Common myeloid progenitor, CD34-positive (primary cell): Measurements from ENCODE around the gene IGSF22.

Experiments used
- CTCF ChIA-PET: fragments of 350-600 bp; sonication (Branson Sonifier 250); formaldehyde crosslinking; loops from one replicate; lab custom pipeline; 2021; ENCODE audit warnings: antibody characterized with exemption; lab: Charles Lee
- POLR2A ChIA-PET: fragments of 350-600 bp; sonication (Branson Sonifier 250); formaldehyde crosslinking; loops from one replicate; lab custom pipeline; 2021; ENCODE audit warnings: antibody characterized with exemption; lab: Charles Lee
- DNase-seq, 3 donors: peaks; one replicate each; pipeline versions ENCODE4 v3.0.0 to v3.0.0-alpha.2; 2013
- H3K27ac ChIP-seq, 2 experiments: 1 replicate in 1 of 2; 2 replicates in 1 of 2; pipeline ENCODE4 v1.7.0; 2013; ENCODE audit warnings: inconsistent platforms in 2 of 2, low read length in 2 of 2, mild to moderate bottlenecking in 2 of 2, low read depth in 1 of 2, moderate library complexity in 1 of 2; ENCODE audit not compliant: severe bottlenecking in 2 of 2, insufficient read depth in 1 of 2, poor library complexity in 1 of 2
- H3K27me3 ChIP-seq, 5 experiments: replicated peaks in 2 of 5; 1 replicate in 3 of 5; 2 replicates in 2 of 5; pipeline versions ENCODE4 v1.6.1 to v1.7.0; 2013; ENCODE audit warnings: low read length in 4 of 5, mild to moderate bottlenecking in 2 of 5, moderate library complexity in 2 of 5, inconsistent platforms in 1 of 5; ENCODE audit not compliant: insufficient read depth in 5 of 5, control insufficient read depth in 4 of 5
- H3K36me3 ChIP-seq, 4 experiments: 1 replicate in 2 of 4; 2 replicates in 2 of 4; pipeline versions ENCODE4 v1.6.1 to v1.7.0; 2013; ENCODE audit warnings: low read length in 3 of 4, control low read depth in 1 of 4, mild to moderate bottlenecking in 1 of 4; ENCODE audit not compliant: control insufficient read depth in 4 of 4, insufficient read depth in 4 of 4
- H3K4me1 ChIP-seq, 4 experiments: 1 replicate in 3 of 4; 2 replicates in 1 of 4; pipeline versions ENCODE4 v1.6.1 to v1.7.1; 2013; ENCODE audit warnings: low read length in 3 of 4, mild to moderate bottlenecking in 3 of 4, control low read depth in 1 of 4, inconsistent platforms in 1 of 4, moderate library complexity in 1 of 4; ENCODE audit not compliant: control insufficient read depth in 4 of 4, insufficient read depth in 4 of 4; ENCODE audit errors: control extremely low read depth in 1 of 4
- H3K4me3 ChIP-seq, 7 experiments: 1 replicate in 4 of 7; 2 replicates in 3 of 7; pipeline versions ENCODE4 v1.5.1 to v1.7.0; 2013; ENCODE audit warnings: mild to moderate bottlenecking in 7 of 7, low read length in 6 of 7, moderate library complexity in 6 of 7, inconsistent platforms in 2 of 7, low read depth in 2 of 7, control low read depth in 1 of 7; ENCODE audit not compliant: insufficient read depth in 4 of 7, control insufficient read depth in 1 of 7; ENCODE audit errors: extremely low read depth in 1 of 7
- H3K9me3 ChIP-seq, 5 experiments: 1 replicate in 4 of 5; 2 replicates in 1 of 5; pipeline versions ENCODE4 v1.6.1 to v1.7.1; 2013; ENCODE audit warnings: low read length in 4 of 5, mild to moderate bottlenecking in 2 of 5, inconsistent platforms in 1 of 5, low read depth in 1 of 5, moderate library complexity in 1 of 5; ENCODE audit not compliant: control insufficient read depth in 4 of 5, insufficient read depth in 2 of 5; ENCODE audit errors: control extremely low read depth in 1 of 5
- WGBS: methylation state at CpG from one replicate; pipeline ENCODE4 v1.1.5; 2013; ENCODE audit not compliant: insufficient coverage; 5-methylcytosine and 5-hydroxymethylcytosine counted together

The IGSF22 gene

DNA sequence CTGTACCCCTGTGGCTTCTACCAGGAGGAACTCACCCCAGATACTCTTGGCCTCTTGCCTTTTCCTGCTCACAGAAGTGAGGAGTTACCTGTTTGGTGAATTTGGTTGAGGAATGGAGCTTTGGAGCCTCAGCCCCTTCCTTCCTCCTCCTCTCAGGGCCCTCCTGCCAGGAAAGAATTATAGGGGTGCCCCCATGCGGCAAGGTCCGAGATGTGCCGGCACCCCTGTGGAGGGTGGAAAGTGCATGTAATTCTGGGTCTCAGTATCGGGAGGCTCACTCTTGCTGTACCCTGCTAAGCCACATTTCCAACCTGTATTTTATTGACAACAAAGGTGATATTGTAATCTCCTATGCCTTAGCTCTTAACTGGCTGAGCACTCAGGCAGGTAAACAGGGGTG lies 13.7 kb upstream of the IGSF22 start:
- Histone ChIP-seq H3K36me3 (no peaks in the 10 kb centered on the region), H3K4me1 (no peaks in the 10 kb centered on the region), H3K27me3 (peaks cover 0 to 2% (median 0%) of the 10 kb centered on the region in 5 experiments), H3K4me3 (no peak overlapping the region), H3K27ac (no peak overlapping the region), H3K9me3 (no peaks in the 10 kb centered on the region)
- POLR2A ChIA-PET: no interaction called here
- no peak for DNase-seq
- no CpG with 5 or more reads among the region's 4 CpGs for WGBS
- CTCF ChIA-PET: interaction anchor here (0.9 to 7.1 kb wide), 6 partner anchors 10 to 199 kb away, joined by 4 to 58 read pairs (median 10); no protein-coding TSS in a partner anchor

DNA sequence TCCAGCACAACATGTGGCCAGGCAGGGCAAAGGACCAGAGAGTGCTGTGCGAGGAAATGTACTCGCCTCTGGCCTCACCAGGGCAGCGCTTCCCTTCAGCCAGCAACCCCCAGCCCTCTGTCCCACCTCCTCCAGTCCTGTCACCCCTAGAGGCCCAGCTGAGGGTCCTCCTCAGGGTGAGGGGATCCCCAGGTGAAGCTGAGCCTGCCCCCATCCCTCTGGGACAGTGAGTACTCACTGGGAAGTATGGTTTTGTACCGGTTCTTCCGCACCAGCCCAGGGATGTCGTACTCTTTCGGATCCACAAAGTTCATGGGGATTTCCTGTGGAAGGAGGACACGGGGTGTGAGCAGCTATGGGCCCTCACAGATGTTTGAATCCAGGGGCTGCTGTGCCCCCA lies 11.7 kb upstream of the IGSF22 start:
- Histone ChIP-seq H3K27me3 (peaks cover 0 to 2% (median 0%) of the 10 kb centered on the region in 5 experiments), H3K4me3 (no peak overlapping the region), H3K4me1 (no peaks in the 10 kb centered on the region), H3K27ac (no peak overlapping the region), H3K9me3 (no peaks in the 10 kb centered on the region), H3K36me3 (no peaks in the 10 kb centered on the region)
- ChIA-PET CTCF (interaction anchor here (1.0 to 7.1 kb wide), 7 partner anchors 8 to 198 kb away, joined by 3 to 58 read pairs (median 3); no protein-coding TSS in a partner anchor), POLR2A (no interaction called here)
- 98% methylated on average over 8 of the region's 8 CpGs for WGBS
- DNase-seq: no peak

DNA sequence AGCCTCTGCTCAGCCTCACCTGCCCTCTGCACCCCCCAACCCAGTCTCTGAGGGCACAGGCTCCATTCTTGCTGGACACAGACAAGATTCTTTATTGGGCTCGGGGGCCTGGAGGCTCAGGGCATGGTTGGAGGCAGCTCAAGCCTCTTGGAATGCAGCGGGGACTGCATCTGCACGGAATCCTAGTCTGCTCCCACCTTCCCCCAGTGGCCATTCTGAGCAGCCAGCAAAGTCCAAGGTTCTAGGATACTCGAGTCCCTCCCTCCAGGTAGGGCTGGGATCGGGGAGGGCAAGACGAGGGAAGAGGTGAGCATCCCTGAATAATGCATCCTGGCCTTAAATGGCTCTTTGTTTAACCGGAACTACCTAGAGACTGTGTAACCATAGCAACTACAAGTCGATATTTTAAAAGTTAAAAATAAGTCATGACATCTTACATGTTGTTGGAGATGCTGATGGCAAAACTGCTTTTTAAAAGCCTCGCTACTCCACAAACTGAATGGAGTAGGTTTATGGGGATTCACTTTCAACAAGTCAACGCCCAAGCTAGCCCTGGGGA lies 10.7 kb upstream of the IGSF22 start:
- ChIA-PET POLR2A (no interaction called here), CTCF (interaction anchor here (1.0 to 7.1 kb wide), 7 partner anchors 7 to 197 kb away, joined by 3 to 58 read pairs (median 3); no protein-coding TSS in a partner anchor)
- peaks cover 0 to 2% (median 0%) of the 10 kb centered on the region in 5 experiments for H3K27me3 ChIP-seq

DNA sequence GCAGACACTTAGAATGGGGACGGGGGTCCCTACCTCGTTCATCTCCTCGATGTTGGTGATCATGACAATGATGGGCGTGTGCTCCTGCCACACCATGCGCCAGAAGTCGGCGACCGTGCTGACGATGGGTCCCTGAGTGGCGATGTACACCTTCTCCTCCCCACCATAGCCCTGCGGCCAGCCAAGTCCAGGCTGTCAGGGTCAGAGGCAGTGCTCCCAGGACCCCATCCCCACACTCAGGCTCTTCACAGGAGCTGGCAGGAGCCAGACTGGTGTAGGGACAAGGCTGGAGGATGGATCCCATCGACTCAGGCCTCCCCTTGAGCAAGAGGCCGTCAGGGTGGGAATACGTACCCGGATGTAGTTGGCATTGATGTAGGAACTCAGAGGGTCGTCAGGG lies 7.2 kb upstream of the IGSF22 start:
- 97% methylated on average over 14 of the region's 16 CpGs for WGBS
- no peaks in the 10 kb centered on the region for H3K36me3 ChIP-seq
- no peak for DNase-seq
- peaks cover 0 to 2% (median 0%) of the 10 kb centered on the region in 5 experiments for H3K27me3 ChIP-seq
- no peaks in the 10 kb centered on the region for H3K9me3 ChIP-seq
- peaks cover 2 to 8% (median 7%) of the 10 kb centered on the region in 4 experiments for H3K4me1 ChIP-seq
- H3K27ac ChIP-seq: no peak overlapping the region
- CTCF ChIA-PET: interaction anchor here (1.1 to 6.5 kb wide), 6 partner anchors 9 to 618 kb away, joined by 3 to 50 read pairs (median 8); no protein-coding TSS in a partner anchor
- POLR2A ChIA-PET: no interaction called here
- H3K4me3 ChIP-seq: no peak overlapping the region

More for the DNA sequence above, 10.7 kb upstream of the IGSF22 start:
- Histone ChIP-seq H3K27ac (no peak overlapping the region), H3K4me1 (peaks cover 1 to 2% (median 2%) of the 10 kb centered on the region in 4 experiments), H3K9me3 (no peaks in the 10 kb centered on the region), H3K4me3 (no peak overlapping the region), H3K36me3 (no peaks in the 10 kb centered on the region)
- no peak for DNase-seq
- 100% methylated on average over 5 of the region's 10 CpGs for WGBS

DNA sequence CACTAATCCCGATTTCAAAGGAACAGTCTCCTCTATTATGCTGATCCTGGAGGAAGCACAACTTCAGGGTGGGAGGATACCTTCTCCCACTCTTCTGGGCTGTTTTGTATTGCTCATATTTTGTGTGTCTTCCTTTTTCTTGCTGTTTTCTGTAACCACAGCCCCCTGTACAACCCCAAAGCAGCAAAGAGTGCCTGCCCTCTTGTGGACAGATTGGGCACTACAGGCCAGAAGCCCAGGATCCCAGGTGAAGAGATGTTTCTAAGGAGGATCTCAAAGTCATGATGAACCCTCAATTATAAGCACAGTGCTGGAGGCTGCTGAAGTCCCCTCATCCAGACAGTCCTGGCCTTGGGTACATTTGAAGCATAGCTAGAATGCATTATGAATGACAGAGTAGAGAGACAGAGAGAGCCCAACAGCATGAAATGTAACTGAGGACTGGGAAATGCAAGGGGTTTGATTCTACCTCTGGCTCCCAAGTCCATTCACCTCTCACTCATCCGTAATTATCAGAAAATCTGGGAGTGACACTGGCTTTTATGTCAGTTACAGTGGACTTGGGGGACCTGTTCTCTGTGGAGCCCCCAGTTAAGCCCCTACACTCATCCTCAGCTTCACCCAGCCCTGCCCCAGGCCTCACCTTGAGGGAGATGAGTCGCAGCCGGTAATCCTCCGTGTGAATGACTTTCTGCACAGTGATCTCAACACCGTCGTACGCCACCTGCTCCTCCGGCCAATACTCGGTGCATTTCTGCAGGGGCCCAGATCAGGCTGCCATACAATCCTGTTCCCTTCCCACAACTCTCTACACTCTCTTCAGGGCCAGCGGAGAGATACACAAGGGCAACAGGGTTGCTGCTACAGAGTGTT lies 6.2 kb upstream of the IGSF22 start:
- CTCF ChIA-PET: interaction anchor here (0.7 to 6.5 kb wide), 16 partner anchors 8 to 488 kb away, joined by 3 to 58 read pairs (median 5); no protein-coding TSS in a partner anchor
- Histone ChIP-seq H3K4me1 (peaks cover 2 to 15% (median 7%) of the 10 kb centered on the region in 4 experiments), H3K36me3 (no peaks in the 10 kb centered on the region), H3K27me3 (no peaks in the 10 kb centered on the region), H3K9me3 (no peaks in the 10 kb centered on the region), H3K4me3 (no peak overlapping the region), H3K27ac (no peak overlapping the region)
- POLR2A ChIA-PET: no interaction called here
- WGBS: 71% methylated on average over 9 of the region's 11 CpGs
- DNase-seq: peak; percentile 62 to 80 (median 69)

DNA sequence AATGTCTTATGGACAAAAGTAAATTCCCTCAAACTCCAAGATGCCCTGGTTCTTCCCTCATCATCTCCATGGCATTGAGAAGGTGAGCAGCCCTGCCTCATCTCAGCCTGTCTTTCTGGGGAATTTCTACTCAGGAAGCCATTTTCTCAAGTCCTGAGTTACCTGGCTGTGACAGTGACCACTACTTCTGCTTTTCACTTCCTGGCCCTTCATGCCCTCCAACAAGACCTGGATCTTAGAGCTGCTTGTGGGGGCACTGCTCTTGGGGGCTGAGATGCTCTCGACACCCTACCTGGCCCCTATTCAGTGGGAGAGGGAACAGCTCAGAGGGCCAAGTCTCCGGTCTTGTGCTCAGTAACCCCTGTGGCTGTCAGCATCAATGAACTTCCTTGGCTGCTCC lies 5.5 kb upstream of the IGSF22 start:
- Histone ChIP-seq H3K4me1 (peaks cover 2 to 15% (median 7%) of the 10 kb centered on the region in 4 experiments), H3K36me3 (no peaks in the 10 kb centered on the region), H3K4me3 (no peak overlapping the region), H3K27ac (no peak overlapping the region), H3K9me3 (no peaks in the 10 kb centered on the region), H3K27me3 (no peaks in the 10 kb centered on the region)
- POLR2A ChIA-PET: no interaction called here
- 82% methylated on average over 2 of the region's 2 CpGs for WGBS
- CTCF ChIA-PET: interaction anchor here (0.8 to 6.5 kb wide), 19 partner anchors 9 to 621 kb away, joined by 3 to 58 read pairs (median 4); no protein-coding TSS in a partner anchor
- peak in 2 of 3 donors; percentile 39 to 51 for DNase-seq
